ENCODE measurements around the gene PRDX1.
"Not testable (repeated sequence)": the region's sequence is repeated elsewhere in the genome, so short reads cannot be mapped to it uniquely, and the experiment has no call there.

PRDX1 gene

GRCh38 chr1:45535988-45536766 is 14.5 kb upstream of the PRDX1 start:
- DNase-seq, result peak in 1 of 5 experiments; percentile 72

GRCh38 chr1:45531873-45532272 is 10.2 kb upstream of the PRDX1 start:
- DNase-seq, result no peak

- DNase-seq, result no peak
Measured at GRCh38 chr1:45530632-45531135, 9.0 kb upstream of the PRDX1 start.

GRCh38 chr1:45526135-45526644 is 4.5 kb upstream of the PRDX1 start:
- no peak for DNase-seq

GRCh38 chr1:45523975-45524374 is 2.3 kb upstream of the PRDX1 start:
- DNase-seq, result not testable (repeated sequence)

GRCh38 chr1:45523516-45523915 is 1.8 kb upstream of the PRDX1 start:
- peak in 1 of 5 experiments; percentile 45 for DNase-seq

- peak in 1 of 5 experiments; percentile 52 for DNase-seq
Measured at GRCh38 chr1:45522324-45523104, 830 bp upstream of the PRDX1 start.

GRCh38 chr1:45519774-45520173 is 1.9 kb downstream of the PRDX1 start:
- not testable (repeated sequence) for DNase-seq

- no peak for DNase-seq
Measured at GRCh38 chr1:45518910-45519309, 2.8 kb downstream of the PRDX1 start.

GRCh38 chr1:45518366-45518765 is 3.3 kb downstream of the PRDX1 start:
- not testable (repeated sequence) for DNase-seq

- DNase-seq, result no peak
Measured at GRCh38 chr1:45516465-45516864, 5.2 kb downstream of the PRDX1 start.

GRCh38 chr1:45516036-45516435 is 5.6 kb downstream of the PRDX1 start:
- DNase-seq, result no peak

GRCh38 chr1:45513532-45514260 is 8.0 kb downstream of the PRDX1 start:
- DNase-seq, result not testable (repeated sequence)

- DNase-seq, result peak in 4 of 5 experiments; percentile 23 to 65 (median 30)
Measured at GRCh38 chr1:45512641-45513054, 9.0 kb downstream of the PRDX1 start.

GRCh38 chr1:45510972-45511527 is 10.6 kb downstream of the PRDX1 start:
- no peak for DNase-seq

GRCh38 chr1:45510036-45510971 is 11.4 kb downstream of the PRDX1 start:
- no peak for DNase-seq

- no peak for DNase-seq
Measured at GRCh38 chr1:45508295-45509151, 13.2 kb downstream of the PRDX1 start.

- no peak for DNase-seq
Measured at GRCh38 chr1:45507893-45508292, 13.8 kb downstream of the PRDX1 start.

GRCh38 chr1:45507195-45507594 is 14.5 kb downstream of the PRDX1 start:
- DNase-seq, result no peak

All from T-helper 2 cell (primary cell).